ENCODE data around the gene ATP5MG. TPM values are rescaled to one million over a fixed set of nuclear protein-coding genes. Genes with fewer than 3 reads are reported as not detected.

The ATP5MG gene
- total RNA-seq, 4 donors from 2014 or later = 38.5 to 89.8 (median 51.6) TPM

GRCh38 chr11:118442908-118443589 is 41.6 kb downstream of the ATP5MG start:
- Histone ChIP-seq H3K4me1 (peaks cover 0 to 62% (median 8%) of the 10 kb centered on the region in 4 donors), H3K27me3 (no peaks in the 10 kb centered on the region), H3K9me3 (no peaks in the 10 kb centered on the region), H3K36me3 (no peaks in the 10 kb centered on the region), H3K27ac (no peak overlapping the region), H3K4me3 (no peak overlapping the region)
- no peak for DNase-seq
- TF ChIP-seq POLR2A (IDR thresholded peaks at IDR 0.05) = no peak
- TF ChIP-seq CTCF (IDR thresholded peaks at IDR 0.05) = no peak

DNA sequence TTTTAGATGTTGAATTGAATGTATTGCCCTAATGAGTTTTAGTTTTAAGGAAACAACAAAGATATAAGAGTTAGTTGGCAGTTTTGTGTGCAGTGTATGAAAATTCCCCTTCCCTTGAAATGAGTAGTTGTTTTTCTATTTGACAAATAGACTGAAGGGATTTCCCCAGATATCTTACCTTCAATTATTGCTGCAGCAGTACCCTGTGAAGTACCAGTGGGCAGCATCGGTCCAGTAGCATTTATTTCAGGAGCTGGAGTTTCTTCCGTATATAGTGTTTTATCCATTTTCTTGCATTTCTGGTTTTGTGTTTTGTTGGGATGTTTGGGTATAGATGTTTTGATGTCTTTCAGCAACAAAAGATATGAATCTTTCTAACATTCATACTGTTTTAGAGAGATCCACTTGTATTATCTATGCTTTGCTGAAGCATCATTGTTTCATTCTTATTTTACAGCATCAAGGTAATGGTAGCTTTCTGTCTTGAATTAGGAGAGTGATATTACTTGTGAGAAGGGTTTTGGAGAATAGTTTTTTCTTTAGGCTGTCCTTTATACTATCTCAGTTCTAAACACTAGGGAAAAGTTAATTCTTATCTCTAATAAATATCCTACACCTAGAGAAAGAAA is 42.3 kb downstream of the ATP5MG start:
- Histone ChIP-seq H3K4me1 (peaks cover 0 to 60% (median 8%) of the 10 kb centered on the region in 4 donors), H3K4me3 (no peak overlapping the region)
- DNase-seq = no peak

DNA sequence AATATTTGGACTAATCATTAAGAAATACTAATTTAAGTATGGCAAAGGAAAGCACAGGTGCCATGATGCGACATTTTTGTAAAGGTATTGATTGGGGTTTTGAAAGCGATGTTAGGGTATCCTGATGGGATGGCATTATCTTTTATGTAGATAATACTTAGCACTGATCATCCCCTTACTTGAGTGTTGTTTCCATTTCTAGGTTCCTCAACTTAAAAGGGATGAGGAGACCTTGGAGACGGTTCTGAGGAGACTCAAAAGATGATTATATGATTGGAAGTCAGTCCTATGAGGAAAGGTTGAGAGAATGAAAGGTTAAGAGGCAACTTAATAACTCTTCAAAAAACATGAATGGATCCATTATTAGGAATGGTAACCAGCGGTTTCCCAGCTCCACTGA is 46.0 kb downstream of the ATP5MG start:
- no peak for DNase-seq
- no peak overlapping the region for H3K4me3 ChIP-seq
- H3K9me3 ChIP-seq = no peaks in the 10 kb centered on the region
- no peak for TF ChIP-seq CTCF (IDR thresholded peaks at IDR 0.05)
- no peak for TF ChIP-seq POLR2A (IDR thresholded peaks at IDR 0.05)
- no peaks in the 10 kb centered on the region for H3K27me3 ChIP-seq
- peaks cover 0 to 25% (median 6%) of the 10 kb centered on the region in 4 donors for H3K4me1 ChIP-seq
- H3K27ac ChIP-seq = no peak overlapping the region
- peaks cover 0 to 8% (median 0%) of the 10 kb centered on the region in 3 donors for H3K36me3 ChIP-seq

More for the DNA sequence above, 42.3 kb downstream of the ATP5MG start:
- TF ChIP-seq CTCF (IDR thresholded peaks at IDR 0.05) (no peak), POLR2A (IDR thresholded peaks at IDR 0.05) (no peak)
- Histone ChIP-seq H3K9me3 (no peaks in the 10 kb centered on the region), H3K27ac (no peak overlapping the region), H3K36me3 (no peaks in the 10 kb centered on the region), H3K27me3 (no peaks in the 10 kb centered on the region)

- H3K36me3 ChIP-seq = peaks cover 0 to 11% (median 0%) of the 10 kb centered on the region in 3 donors
- H3K27me3 ChIP-seq = no peaks in the 10 kb centered on the region
- no peak overlapping the region for H3K4me3 ChIP-seq
- TF ChIP-seq CTCF (IDR thresholded peaks at IDR 0.05) (no peak), POLR2A (IDR thresholded peaks at IDR 0.05) (no peak)
- DNase-seq = no peak
- H3K4me1 ChIP-seq = peaks cover 0 to 16% (median 1%) of the 10 kb centered on the region in 4 donors
- H3K27ac ChIP-seq = no peak overlapping the region
- H3K9me3 ChIP-seq = no peaks in the 10 kb centered on the region
Observed at GRCh38 chr11:118448294-118448693, 46.9 kb downstream of the ATP5MG start.

GRCh38 chr11:118449316-118449918 is 48.0 kb downstream of the ATP5MG start:
- H3K27ac ChIP-seq = no peak overlapping the region
- TF ChIP-seq CTCF (IDR thresholded peaks at IDR 0.05) = no peak
- no peak for TF ChIP-seq POLR2A (IDR thresholded peaks at IDR 0.05)
- peaks cover 0 to 11% (median 0%) of the 10 kb centered on the region in 3 donors for H3K36me3 ChIP-seq
- no peaks in the 10 kb centered on the region for H3K27me3 ChIP-seq
- no peak for DNase-seq
- H3K4me1 ChIP-seq = peaks cover 0 to 12% (median under 1%) of the 10 kb centered on the region in 4 donors
- H3K9me3 ChIP-seq = no peaks in the 10 kb centered on the region
- no peak overlapping the region for H3K4me3 ChIP-seq

Measured in Peyer's patch (tissue), 4 donors.